Thoracic aorta endothelial cell (primary cell): ENCODE results near the gene MAPKAP1. TPM values are rescaled to one million over a fixed set of nuclear protein-coding genes. Genes with fewer than 3 reads are reported as not detected.

Source experiments
- small RNA-seq: library from RNA; depleted of rRNA; stranded (forward); fragments of <200 nt; gene quantifications from one replicate; pipeline ENCODE3, GENCODE V24; 2012
- total RNA-seq: library from RNA; depleted of rRNA; stranded (reverse); fragments of >200 nt; gene quantifications from 2 replicates; pipeline ENCODE4 v1.2.3, GENCODE V29; 2012

The MAPKAP1 gene
- total RNA-seq, result 105 and 106 TPM in 2 replicates

GRCh38 chr9:125706651-125707471, at the start of gene MAPKAP1:
Gene MAPKAP1 (minus strand): TSS chr9:125707208. CDS start chr9:125672574, 34,634 bp downstream.

GRCh38 chr9:125747053-125747764, 40.2 kb upstream of the MAPKAP1 start, which contains the start of gene PBX3:
Gene PBX3 (plus strand): TSS chr9:125747373.

Small RNA genes within 50 kb of the gene (small RNA-seq; reads per million reads assigned to genes)
- gene RF00017, result not detected

Other genes starting within 250 kb of the MAPKAP1 start
- gene PBX3, start 40.2 kb upstream of the MAPKAP1 start, total RNA-seq, result 30.4 and 36.0 TPM in 2 replicates